Stimulated activated naive B cell treated with anti-CD40 and anti-IgM and Interleukin-4, amounts not matched to agents 10 μg/mL and 1 μg/mL and 100 μg/mL, for 72 hours (primary cell): ENCODE measurements around the gene GPX3.

Experiments used
- ATAC-seq, 2 donors: fragments of 150-1000 bp; cut with Tn5 transposase; replicated peaks; 2 replicates each; pipeline ENCODE4 v1.10.0; 2021; ENCODE audit warnings: moderate library complexity in 1 of 2
- DNase-seq: peaks from one replicate; pipeline ENCODE4 v3.0.0; 2021
- H3K27ac Mint-ChIP-seq: one replicate; pipeline ENCODE4 v1.8.0; 2022; ENCODE audit warnings: mild to moderate bottlenecking, mixed read lengths
- H3K27me3 Mint-ChIP-seq, 2 donors: one replicate each; pipeline ENCODE4 v1.8.0; 2022; ENCODE audit warnings: mixed read lengths in 2 of 2
- H3K36me3 Mint-ChIP-seq, 2 donors: one replicate each; pipeline ENCODE4 v1.8.0; 2022; ENCODE audit warnings: mixed read lengths in 2 of 2, mild to moderate bottlenecking in 1 of 2
- H3K4me1 Mint-ChIP-seq, 2 donors: one replicate each; pipeline ENCODE4 v1.8.0; 2022; ENCODE audit warnings: mixed read lengths in 2 of 2, mild to moderate bottlenecking in 1 of 2
- H3K4me3 Mint-ChIP-seq, 2 donors: one replicate each; pipeline ENCODE4 v1.8.0; 2022; ENCODE audit warnings: mild to moderate bottlenecking in 2 of 2, mixed read lengths in 2 of 2, moderate library complexity in 1 of 2
- H3K9me3 Mint-ChIP-seq, 2 donors: one replicate each; pipeline ENCODE4 v1.8.0; 2022; ENCODE audit warnings: mixed read lengths in 2 of 2, mild to moderate bottlenecking in 1 of 2

Gene GPX3

DNA sequence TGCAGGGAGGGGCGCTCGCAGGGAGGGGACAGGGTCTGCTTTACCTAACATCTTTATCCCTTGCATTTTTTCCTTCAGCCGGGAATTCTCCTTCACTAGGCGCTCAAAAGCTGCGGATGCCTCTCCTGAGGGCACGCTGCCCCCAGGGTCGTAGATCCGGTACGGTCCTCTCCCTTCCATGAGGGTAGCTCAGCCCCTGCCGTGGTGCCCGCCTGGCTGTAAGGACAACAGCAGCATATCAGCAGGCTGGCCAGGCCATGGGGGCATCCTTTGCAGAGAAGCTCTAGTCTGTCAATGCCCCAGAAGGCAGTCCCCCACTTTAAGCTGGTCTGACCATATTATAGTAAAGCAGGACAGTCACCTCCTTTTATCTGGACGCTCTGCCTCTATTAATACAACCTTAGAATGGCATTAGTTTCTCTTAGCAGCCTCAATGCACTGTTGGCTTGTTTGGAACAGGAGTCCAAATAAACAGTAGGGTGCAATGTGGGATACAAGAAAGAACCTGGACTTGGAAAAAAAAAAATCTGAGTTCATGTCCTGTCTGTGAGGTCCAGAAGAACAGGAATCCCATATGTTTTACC is 44.6 kb downstream of the GPX3 start:
- H3K4me3 Mint-ChIP-seq: peak overlapping the region; percentile 66 to 78
- ATAC-seq: no peak
- H3K27me3 Mint-ChIP-seq: no peaks in the 10 kb centered on the region

GRCh38 chr5:151065609-151066008 is 45.2 kb downstream of the GPX3 start:
- no peak for DNase-seq
- no peaks in the 10 kb centered on the region for H3K27me3 Mint-ChIP-seq
- H3K36me3 Mint-ChIP-seq: peaks cover 81 to 90% of the 10 kb centered on the region in 2 donors
- H3K4me1 Mint-ChIP-seq: peaks cover 84 to 100% of the 10 kb centered on the region in 2 donors
- H3K4me3 Mint-ChIP-seq: peak overlapping the region; percentile 78 to 79
- H3K9me3 Mint-ChIP-seq: peaks cover 0 to 2% of the 10 kb centered on the region in 2 donors
- H3K27ac Mint-ChIP-seq: peak overlapping the region; percentile 99
- peak; percentile 41 to 49 for ATAC-seq

More for the DNA sequence above, 44.6 kb downstream of the GPX3 start:
- peak overlapping the region; percentile 99 for H3K27ac Mint-ChIP-seq
- H3K4me1 Mint-ChIP-seq: peaks cover 86 to 100% of the 10 kb centered on the region in 2 donors
- DNase-seq: no peak
- H3K36me3 Mint-ChIP-seq: peaks cover 87 to 92% of the 10 kb centered on the region in 2 donors
- peaks cover 0 to 2% of the 10 kb centered on the region in 2 donors for H3K9me3 Mint-ChIP-seq

DNA sequence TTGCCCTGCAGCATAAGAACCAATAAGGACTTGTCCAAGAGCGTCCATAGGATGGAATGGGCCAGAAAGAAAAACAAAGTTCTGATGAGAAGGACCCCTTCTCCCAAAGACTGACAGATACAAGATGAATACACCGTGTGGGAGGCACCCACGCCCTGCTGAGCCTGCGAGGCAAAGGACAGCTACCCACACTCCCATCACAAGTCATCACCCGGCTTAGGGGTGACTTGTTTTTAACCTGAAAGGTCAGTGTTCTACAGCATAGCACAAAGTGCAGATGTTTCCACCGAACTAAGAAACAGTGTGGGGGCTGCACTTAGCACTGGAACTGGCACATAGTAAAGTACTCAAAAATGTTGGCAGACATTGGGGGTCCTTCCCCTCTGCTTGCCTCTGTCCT is 46.5 kb downstream of the GPX3 start:
- no peaks in the 10 kb centered on the region for H3K27me3 Mint-ChIP-seq
- peak overlapping the region; percentile 78 to 79 for H3K4me3 Mint-ChIP-seq
- peak overlapping the region; percentile 99 for H3K27ac Mint-ChIP-seq
- ATAC-seq (peak; percentile 42 to 60), DNase-seq (peak; percentile 61)
- H3K4me1 Mint-ChIP-seq: peaks cover 86 to 100% of the 10 kb centered on the region in 2 donors
- H3K9me3 Mint-ChIP-seq: peaks cover 0 to 2% of the 10 kb centered on the region in 2 donors
- H3K36me3 Mint-ChIP-seq: peaks cover 76 to 88% of the 10 kb centered on the region in 2 donors

- DNase-seq (no peak), ATAC-seq (peak in 1 of 2 donors; percentile 4)
- H3K9me3 Mint-ChIP-seq: peaks cover 0 to 2% of the 10 kb centered on the region in 2 donors
- peaks cover 76 to 88% of the 10 kb centered on the region in 2 donors for H3K36me3 Mint-ChIP-seq
- H3K4me3 Mint-ChIP-seq: peak overlapping the region; percentile 78 to 79
- H3K27me3 Mint-ChIP-seq: no peaks in the 10 kb centered on the region
- peak overlapping the region; percentile 99 for H3K27ac Mint-ChIP-seq
- peaks cover 89 to 100% of the 10 kb centered on the region in 2 donors for H3K4me1 Mint-ChIP-seq
These were observed 47.4 kb downstream of the GPX3 start for GRCh38 chr5:151067632-151068432.

DNA sequence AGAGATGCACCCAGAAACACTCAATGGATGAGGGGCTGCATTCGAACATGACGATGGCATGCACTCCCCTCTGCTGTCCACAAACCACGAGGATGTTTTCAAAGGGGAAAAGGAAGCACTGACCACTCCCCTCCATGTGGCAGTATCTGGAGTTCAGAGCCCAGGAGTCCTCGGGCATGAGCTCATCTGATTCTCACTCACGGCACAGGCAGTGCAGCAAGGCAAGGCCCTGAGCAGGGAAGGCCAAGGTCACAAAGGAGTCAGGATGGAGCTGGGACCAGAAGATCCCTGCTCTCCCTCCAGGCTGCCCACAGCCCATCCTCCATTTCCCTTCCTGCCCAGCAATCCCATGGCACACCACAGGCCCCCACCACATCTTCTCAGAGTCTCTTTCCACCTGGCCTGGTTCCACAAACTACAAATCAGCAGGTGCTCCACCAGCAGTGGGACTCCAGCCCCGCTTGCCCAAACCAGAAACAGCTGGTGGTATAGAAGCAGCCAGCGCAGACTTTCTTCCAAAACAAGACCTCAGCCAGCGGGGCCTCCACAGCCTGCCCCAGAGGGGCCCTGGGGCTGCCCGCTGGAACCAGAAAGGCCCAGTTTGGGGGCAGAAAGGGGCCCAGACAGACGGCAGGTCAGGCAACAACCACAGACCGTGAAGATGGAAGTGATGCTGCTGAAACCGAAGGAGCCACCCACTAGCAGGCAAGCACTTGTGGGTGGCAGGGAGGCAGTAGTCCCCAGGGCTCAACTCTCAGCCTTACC is 48.2 kb downstream of the GPX3 start:
- peak; percentile 91 for DNase-seq
- Mint-ChIP-seq H3K9me3 (peaks cover 0 to 2% of the 10 kb centered on the region in 2 donors), H3K4me1 (peaks cover 85 to 100% of the 10 kb centered on the region in 2 donors), H3K4me3 (peak overlapping the region; percentile 78 to 79), H3K27ac (peak overlapping the region; percentile 99), H3K36me3 (peaks cover 75 to 89% of the 10 kb centered on the region in 2 donors), H3K27me3 (no peaks in the 10 kb centered on the region)
- peak; percentile 71 to 78 for ATAC-seq

DNA sequence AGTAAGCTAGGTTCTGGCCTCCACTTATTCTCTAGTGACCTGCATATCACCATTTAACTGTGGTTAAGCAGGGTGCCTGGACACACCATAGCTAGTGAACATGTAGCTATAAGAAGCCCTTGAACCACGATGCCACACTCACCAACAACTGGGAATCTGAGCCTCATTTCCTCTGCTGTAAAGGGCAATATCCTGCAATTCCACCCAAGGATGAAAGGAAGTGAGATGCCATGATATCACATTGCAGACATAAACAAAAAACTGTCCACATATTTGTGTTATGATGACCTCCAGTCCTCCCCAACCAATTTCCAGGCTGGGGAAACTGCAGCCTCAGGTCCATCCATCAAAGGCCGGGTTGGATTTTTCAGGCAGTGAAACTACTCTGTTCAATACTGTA is 50.1 kb downstream of the GPX3 start:
- ATAC-seq (no peak), DNase-seq (no peak)
- Mint-ChIP-seq H3K4me3 (no peak overlapping the region), H3K27ac (peak overlapping the region; percentile 76), H3K27me3 (no peaks in the 10 kb centered on the region), H3K4me1 (peaks cover 77 to 94% of the 10 kb centered on the region in 2 donors), H3K36me3 (peaks cover 68 to 84% of the 10 kb centered on the region in 2 donors), H3K9me3 (peaks cover 0 to 4% of the 10 kb centered on the region in 2 donors)

GRCh38 chr5:151071021-151071420 is 50.6 kb downstream of the GPX3 start:
- Mint-ChIP-seq H3K4me3 (peak overlapping the region in 1 of 2 donors; percentile 7), H3K27ac (peak overlapping the region; percentile 76), H3K36me3 (peaks cover 71 to 87% of the 10 kb centered on the region in 2 donors)

DNA sequence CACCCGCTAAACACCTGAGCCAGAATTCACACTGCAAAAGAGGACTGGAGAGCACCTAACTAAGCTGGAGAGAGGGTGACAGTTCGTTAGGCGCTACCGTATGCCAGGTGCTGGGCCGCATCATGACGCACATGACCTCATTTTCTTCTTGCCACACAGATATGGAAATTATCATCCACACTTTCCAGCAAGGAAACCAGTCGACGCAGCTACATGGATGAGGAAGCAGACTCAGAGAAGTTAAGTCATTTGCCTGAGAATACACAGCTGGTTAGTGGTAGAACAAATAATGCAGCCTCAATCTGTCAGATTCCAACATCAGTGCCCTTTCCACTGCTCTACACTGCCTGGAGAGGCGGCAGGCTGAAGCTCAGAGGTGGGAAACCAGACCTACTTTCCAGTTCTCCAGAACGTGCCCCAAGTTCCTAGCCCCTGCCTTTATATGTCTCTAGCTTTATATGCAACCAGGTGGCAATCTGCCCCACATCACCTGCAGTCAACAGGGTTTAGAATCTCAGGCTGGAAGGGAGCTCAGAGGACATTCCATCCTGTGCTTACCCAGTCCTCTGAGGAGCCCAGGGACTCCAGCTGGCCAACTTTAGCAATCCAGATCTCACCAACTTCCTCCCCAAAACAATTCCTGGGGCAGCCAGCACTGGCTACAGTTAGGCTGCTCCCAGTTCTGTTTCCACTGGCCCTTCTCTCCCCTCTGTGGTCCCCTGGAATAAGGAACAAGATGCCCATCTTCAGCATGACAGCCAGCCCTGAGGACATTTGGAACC is 51.6 kb downstream of the GPX3 start:
- DNase-seq: no peak
- no peak for ATAC-seq
- no peaks in the 10 kb centered on the region for H3K27me3 Mint-ChIP-seq
- peaks cover 4 to 5% of the 10 kb centered on the region in 2 donors for H3K9me3 Mint-ChIP-seq
- H3K4me1 Mint-ChIP-seq: peaks cover 80 to 94% of the 10 kb centered on the region in 2 donors
- peak overlapping the region; percentile 34 to 56 for H3K4me3 Mint-ChIP-seq
- H3K27ac Mint-ChIP-seq: peak overlapping the region; percentile 92
- H3K36me3 Mint-ChIP-seq: peaks cover 72 to 87% of the 10 kb centered on the region in 2 donors

More at GRCh38 chr5:151071021-151071420, 50.6 kb downstream of the GPX3 start:
- peaks cover 79 to 94% of the 10 kb centered on the region in 2 donors for H3K4me1 Mint-ChIP-seq
- ATAC-seq: no peak
- H3K9me3 Mint-ChIP-seq: peaks cover 1 to 4% of the 10 kb centered on the region in 2 donors
- no peak for DNase-seq
- no peaks in the 10 kb centered on the region for H3K27me3 Mint-ChIP-seq

DNA sequence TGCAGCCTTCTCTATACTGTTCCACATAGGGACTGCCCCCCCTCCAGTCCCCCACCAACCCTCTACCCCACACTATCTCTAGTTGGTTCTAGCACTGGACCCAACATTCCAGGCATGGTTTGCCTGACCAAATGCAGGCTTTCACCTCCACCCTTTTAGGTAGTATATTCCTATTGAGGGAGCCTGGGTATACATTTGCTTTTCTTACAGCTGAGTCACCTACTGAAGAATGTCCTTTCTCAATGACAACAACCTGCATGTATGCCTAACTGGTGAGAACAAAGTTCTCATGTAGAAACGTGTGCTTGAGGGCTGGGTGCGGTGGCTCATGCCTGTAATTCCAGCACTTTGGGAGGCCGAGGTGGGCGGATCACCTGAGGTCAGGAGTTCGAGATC is 52.2 kb downstream of the GPX3 start:
- H3K27me3 Mint-ChIP-seq: no peaks in the 10 kb centered on the region
- peak overlapping the region; percentile 92 for H3K27ac Mint-ChIP-seq
- H3K36me3 Mint-ChIP-seq: peaks cover 70 to 87% of the 10 kb centered on the region in 2 donors
- no peak for ATAC-seq
- peak overlapping the region; percentile 34 to 56 for H3K4me3 Mint-ChIP-seq
- H3K4me1 Mint-ChIP-seq: peaks cover 80 to 94% of the 10 kb centered on the region in 2 donors
- no peak for DNase-seq
- H3K9me3 Mint-ChIP-seq: peaks cover 4 to 5% of the 10 kb centered on the region in 2 donors

- ATAC-seq (no peak), DNase-seq (no peak)
- Mint-ChIP-seq H3K27ac (peak overlapping the region; percentile 92), H3K36me3 (peaks cover 70 to 87% of the 10 kb centered on the region in 2 donors), H3K4me1 (peaks cover 80 to 94% of the 10 kb centered on the region in 2 donors), H3K27me3 (no peaks in the 10 kb centered on the region), H3K4me3 (peak overlapping the region in 1 of 2 donors; percentile 56), H3K9me3 (peaks cover 2 to 5% of the 10 kb centered on the region in 2 donors)
These were observed 52.9 kb downstream of the GPX3 start for GRCh38 chr5:151073280-151073679.

DNA sequence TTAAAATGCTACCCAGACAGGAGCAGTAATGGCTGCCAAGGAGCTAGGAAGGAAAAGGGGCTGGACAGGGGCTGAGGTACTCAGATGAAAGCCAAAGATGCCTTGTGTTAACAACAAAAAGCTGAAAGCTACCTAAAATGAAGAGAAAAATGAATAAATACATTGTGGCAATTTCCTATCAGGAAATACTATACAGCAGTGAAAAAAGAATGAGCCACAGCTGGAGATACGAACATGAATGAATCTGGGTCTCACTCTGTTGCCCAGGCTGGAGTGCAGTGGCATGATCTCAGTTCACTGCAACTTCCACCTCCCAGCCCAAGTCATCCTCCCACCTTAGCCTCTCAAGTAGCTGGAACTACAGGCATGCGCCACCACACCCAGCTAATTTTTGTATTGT is 54.2 kb downstream of the GPX3 start:
- DNase-seq (no peak), ATAC-seq (no peak)
- peaks cover 2 to 5% of the 10 kb centered on the region in 2 donors for H3K9me3 Mint-ChIP-seq
- peaks cover 72 to 90% of the 10 kb centered on the region in 2 donors for H3K36me3 Mint-ChIP-seq
- peak overlapping the region; percentile 92 for H3K27ac Mint-ChIP-seq
- no peaks in the 10 kb centered on the region for H3K27me3 Mint-ChIP-seq
- peak overlapping the region; percentile 69 to 72 for H3K4me3 Mint-ChIP-seq
- H3K4me1 Mint-ChIP-seq: peaks cover 73 to 94% of the 10 kb centered on the region in 2 donors

DNA sequence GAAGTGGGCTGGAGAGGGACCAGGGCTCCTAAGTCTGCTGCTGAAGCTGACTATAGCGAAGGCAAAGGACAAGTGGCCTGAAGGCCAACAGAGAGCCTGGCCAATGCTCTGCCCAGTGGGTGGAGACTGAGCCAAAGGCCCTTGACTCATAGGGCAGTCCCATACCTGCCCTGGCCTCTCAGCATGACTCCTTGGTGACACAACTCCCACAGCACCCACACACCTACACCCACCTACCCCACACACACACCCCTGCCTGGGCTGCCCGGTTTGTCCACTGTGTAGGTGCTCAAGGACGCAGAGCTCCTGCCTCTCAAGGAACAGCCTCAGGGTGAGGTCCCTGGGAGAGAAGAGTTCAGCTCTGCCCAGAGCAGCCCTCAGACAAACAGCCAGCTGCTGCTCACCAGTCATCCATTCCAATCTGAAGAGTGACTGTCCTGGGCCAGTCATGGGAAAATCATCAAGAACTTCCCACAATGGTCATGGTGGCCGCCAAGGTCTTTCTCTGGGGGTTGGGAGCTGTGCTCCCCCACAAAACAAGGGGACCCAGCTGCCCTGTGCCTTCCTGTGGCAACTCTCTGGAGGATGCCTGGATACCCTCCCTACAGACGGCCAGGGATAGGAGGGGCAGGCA is 55.4 kb downstream of the GPX3 start:
- peaks cover 80 to 91% of the 10 kb centered on the region in 2 donors for H3K36me3 Mint-ChIP-seq
- ATAC-seq (no peak), DNase-seq (no peak)
- peak overlapping the region; percentile 91 for H3K27ac Mint-ChIP-seq
- no peaks in the 10 kb centered on the region for H3K27me3 Mint-ChIP-seq
- peaks cover 2 to 5% of the 10 kb centered on the region in 2 donors for H3K9me3 Mint-ChIP-seq
- H3K4me3 Mint-ChIP-seq: peak overlapping the region; percentile 79 to 99
- peaks cover 67 to 88% of the 10 kb centered on the region in 2 donors for H3K4me1 Mint-ChIP-seq

DNA sequence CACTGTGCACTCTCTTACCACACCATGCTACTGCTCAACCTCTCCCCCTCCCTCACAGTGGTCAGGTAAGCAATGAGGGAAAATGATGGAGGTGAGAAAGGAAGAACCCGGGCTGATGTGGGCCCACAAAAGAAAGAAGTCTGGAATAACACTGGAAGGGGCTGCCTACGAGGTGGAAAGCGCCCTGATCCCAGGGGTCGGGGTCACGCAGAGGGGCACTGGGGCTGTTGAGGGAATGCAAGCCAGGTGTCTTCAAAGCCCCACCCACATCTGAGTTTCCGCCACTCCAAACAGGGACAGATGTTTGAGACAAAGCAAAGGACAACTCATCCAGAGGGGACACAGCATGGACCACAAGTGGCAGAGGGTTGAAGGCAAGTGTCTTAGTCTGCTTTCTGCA is 56.2 kb downstream of the GPX3 start:
- peaks cover 2 to 5% of the 10 kb centered on the region in 2 donors for H3K9me3 Mint-ChIP-seq
- peak overlapping the region; percentile 79 to 99 for H3K4me3 Mint-ChIP-seq
- DNase-seq (no peak), ATAC-seq (no peak)
- H3K27me3 Mint-ChIP-seq: no peaks in the 10 kb centered on the region
- peak overlapping the region; percentile 91 for H3K27ac Mint-ChIP-seq
- H3K36me3 Mint-ChIP-seq: peaks cover 80 to 90% of the 10 kb centered on the region in 2 donors
- peaks cover 61 to 80% of the 10 kb centered on the region in 2 donors for H3K4me1 Mint-ChIP-seq
